BLaER1 (cell line): Measurements from ENCODE around the gene WBP4.

Experiments used
- H3K27ac ChIP-seq: shearing (Covaris generic); formaldehyde crosslinking; 2 replicates; pipeline ENCODE4 v1.8.1; 2022
- H3K27me3 ChIP-seq: shearing (Covaris generic); formaldehyde crosslinking; 2 replicates; pipeline ENCODE4 v1.8.1; 2022
- H3K36me3 ChIP-seq: shearing (Covaris generic); formaldehyde crosslinking; 2 replicates; pipeline ENCODE4 v1.8.1; 2022
- H3K4me1 ChIP-seq: shearing (Covaris generic); formaldehyde crosslinking; 2 replicates; pipeline ENCODE4 v1.8.1; 2022
- H3K4me2 ChIP-seq: shearing (Covaris generic); formaldehyde crosslinking; 2 replicates; pipeline ENCODE4 v1.8.1; 2022
- H3K4me3 ChIP-seq: shearing (Covaris generic); formaldehyde crosslinking; 2 replicates; pipeline ENCODE4 v1.8.1; 2022
- H3K9ac ChIP-seq: shearing (Covaris generic); formaldehyde crosslinking; 2 replicates; pipeline ENCODE4 v1.8.1; 2022
- H3K9me3 ChIP-seq: shearing (Covaris generic); formaldehyde crosslinking; 2 replicates; pipeline ENCODE4 v1.8.1; 2022
- H4K20me1 ChIP-seq: shearing (Covaris generic); formaldehyde crosslinking; 2 replicates; pipeline ENCODE4 v1.8.1; 2022
- Cebpa-rat ChIP-seq: shearing (Covaris generic); IDR thresholded peaks from 2 replicates; pipeline ENCODE4 v1.8.1; 2022

Gene WBP4

GRCh38 chr13:41048640-41049039, 12.7 kb upstream of the WBP4 start:
- peaks cover 55% of the 10 kb centered on the region for H3K36me3 ChIP-seq

GRCh38 chr13:41049480-41050440, 11.5 kb upstream of the WBP4 start:
- H3K27me3 ChIP-seq: no peaks in the 10 kb centered on the region
- H4K20me1 ChIP-seq: peaks cover 17% of the 10 kb centered on the region
- peaks cover 59% of the 10 kb centered on the region for H3K9me3 ChIP-seq
- no peak for TF ChIP-seq Cebpa-rat
- no peak overlapping the region for H3K4me2 ChIP-seq
- H3K9ac ChIP-seq: no peak overlapping the region
- no peak overlapping the region for H3K4me3 ChIP-seq
- H3K4me1 ChIP-seq: peaks cover 31% of the 10 kb centered on the region
- no peak overlapping the region for H3K27ac ChIP-seq
- H3K36me3 ChIP-seq: peaks cover 55% of the 10 kb centered on the region

More at GRCh38 chr13:41048640-41049039, 12.7 kb upstream of the WBP4 start:
- Histone ChIP-seq H4K20me1 (0 out of 2 replicates have a peak, but pooled peaks cover 7% of the 10 kb centered on the region), H3K9me3 (peaks cover 66% of the 10 kb centered on the region), H3K27ac (no peak overlapping the region), H3K4me3 (peak overlapping the region; percentile 35; the same call in 1 of the 2 replicates), H3K9ac (no peak overlapping the region), H3K4me1 (peaks cover 19% of the 10 kb centered on the region), H3K4me2 (no peak overlapping the region), H3K27me3 (no peaks in the 10 kb centered on the region)
- TF ChIP-seq Cebpa-rat: no peak

GRCh38 chr13:41052441-41052840, 8.9 kb upstream of the WBP4 start:
- peaks cover 44% of the 10 kb centered on the region for H4K20me1 ChIP-seq
- peaks cover 38% of the 10 kb centered on the region for H3K9me3 ChIP-seq
- 0 out of 2 replicates have a peak overlapping the region, but pooled peaks have one; percentile 18 for H3K9ac ChIP-seq
- peak overlapping the region; percentile 70 for H3K27ac ChIP-seq
- peaks cover 57% of the 10 kb centered on the region for H3K4me1 ChIP-seq
- TF ChIP-seq Cebpa-rat: no peak
- peak overlapping the region; percentile 88 for H3K4me2 ChIP-seq
- no peak overlapping the region for H3K4me3 ChIP-seq
- H3K36me3 ChIP-seq: peaks cover 44% of the 10 kb centered on the region
- no peaks in the 10 kb centered on the region for H3K27me3 ChIP-seq

- peak; percentile 64; the same call in 1 of the 2 replicates for TF ChIP-seq Cebpa-rat
- H3K36me3 ChIP-seq: peaks cover 34% of the 10 kb centered on the region
- H3K4me1 ChIP-seq: peaks cover 67% of the 10 kb centered on the region
- peak overlapping the region; percentile 35; the same call in 1 of the 2 replicates for H3K4me3 ChIP-seq
- peaks cover 28% of the 10 kb centered on the region for H3K9me3 ChIP-seq
- peak overlapping the region; percentile 63 for H3K9ac ChIP-seq
- H4K20me1 ChIP-seq: peaks cover 50% of the 10 kb centered on the region
- no peaks in the 10 kb centered on the region for H3K27me3 ChIP-seq
- peak overlapping the region; percentile 88 for H3K4me2 ChIP-seq
- peak overlapping the region; percentile 70 for H3K27ac ChIP-seq
These were observed 7.9 kb upstream of the WBP4 start for GRCh38 chr13:41053384-41053826.

GRCh38 chr13:41054212-41054877, 7.0 kb upstream of the WBP4 start:
- Histone ChIP-seq H3K9ac (peak overlapping the region; percentile 63; the same call in 1 of the 2 replicates), H3K27ac (no peak overlapping the region), H3K4me1 (peaks cover 70% of the 10 kb centered on the region), H3K4me2 (peak overlapping the region; percentile 88), H3K4me3 (peak overlapping the region; percentile 35; the same call in 1 of the 2 replicates), H3K27me3 (no peaks in the 10 kb centered on the region), H3K36me3 (peaks cover 25% of the 10 kb centered on the region), H3K9me3 (peaks cover 19% of the 10 kb centered on the region), H4K20me1 (peaks cover 50% of the 10 kb centered on the region)
- TF ChIP-seq Cebpa-rat: no peak

- Histone ChIP-seq H3K4me2 (peak overlapping the region; percentile 88), H3K9ac (peak overlapping the region; percentile 34; the same call in 1 of the 2 replicates), H3K4me1 (peaks cover 70% of the 10 kb centered on the region), H3K9me3 (peaks cover 12% of the 10 kb centered on the region; the same call in 1 of the 2 replicates), H4K20me1 (peaks cover 50% of the 10 kb centered on the region), H3K27me3 (no peaks in the 10 kb centered on the region), H3K36me3 (peaks cover 17% of the 10 kb centered on the region), H3K27ac (no peak overlapping the region), H3K4me3 (0 out of 2 replicates have a peak overlapping the region, but pooled peaks have one; percentile 20)
- TF ChIP-seq Cebpa-rat: no peak
These were observed 6.2 kb upstream of the WBP4 start for GRCh38 chr13:41054919-41055619.

- Histone ChIP-seq H3K4me3 (no peak overlapping the region), H3K9ac (no peak overlapping the region), H3K36me3 (peaks cover 6% of the 10 kb centered on the region; the same call in 1 of the 2 replicates), H3K4me2 (peak overlapping the region; percentile 88), H3K4me1 (peaks cover 70% of the 10 kb centered on the region), H3K27ac (no peak overlapping the region), H4K20me1 (peaks cover 50% of the 10 kb centered on the region), H3K9me3 (0 out of 2 replicates have a peak, but pooled peaks cover under 1% of the 10 kb centered on the region), H3K27me3 (no peaks in the 10 kb centered on the region)
- no peak for TF ChIP-seq Cebpa-rat
These were observed 5.1 kb upstream of the WBP4 start for GRCh38 chr13:41056194-41056593.

GRCh38 chr13:41056826-41057711, 4.2 kb upstream of the WBP4 start:
- H3K9me3 ChIP-seq: no peaks in the 10 kb centered on the region
- no peaks in the 10 kb centered on the region for H3K27me3 ChIP-seq
- no peak for TF ChIP-seq Cebpa-rat
- H3K27ac ChIP-seq: 0 out of 2 replicates have a peak overlapping the region, but pooled peaks have one; percentile 11
- H3K4me3 ChIP-seq: no peak overlapping the region; the same call in 1 of the 2 replicates
- H4K20me1 ChIP-seq: peaks cover 54% of the 10 kb centered on the region
- peak overlapping the region; percentile 88 for H3K4me2 ChIP-seq
- peaks cover 66% of the 10 kb centered on the region for H3K4me1 ChIP-seq
- H3K9ac ChIP-seq: peak overlapping the region; percentile 92
- H3K36me3 ChIP-seq: no peaks in the 10 kb centered on the region; the same call in 1 of the 2 replicates
